SKM-1 (cell line): Measurements from ENCODE around the gene SLC25A24.

Source experiments
- DNase-seq: peaks from one replicate; lab custom pipeline; 2025; ENCODE audit not compliant: unreplicated experiment; lab: John Stamatoyannopoulos, UW

SLC25A24 gene

GRCh38 chr1:108107658-108108057 is 92.5 kb downstream of the SLC25A24 start:
- no peak for DNase-seq

- DNase-seq, result no peak
These were observed 93.4 kb downstream of the SLC25A24 start for GRCh38 chr1:108106775-108107174.

GRCh38 chr1:108100148-108100547 is 100.0 kb downstream of the SLC25A24 start:
- no peak for DNase-seq

- no peak for DNase-seq
These were observed 103.1 kb downstream of the SLC25A24 start for GRCh38 chr1:108097018-108097417.

GRCh38 chr1:108096089-108096488 is 104.1 kb downstream of the SLC25A24 start:
- no peak for DNase-seq

GRCh38 chr1:108089477-108089876 is 110.7 kb downstream of the SLC25A24 start:
- no peak for DNase-seq

GRCh38 chr1:108085628-108086027 is 114.5 kb downstream of the SLC25A24 start:
- no peak for DNase-seq

- DNase-seq, result no peak
These were observed 115.2 kb downstream of the SLC25A24 start for GRCh38 chr1:108084866-108085477.
